HG02759 (cell line): ENCODE data around the gene GPX6.
A peak's percentile ranks its signal among the peaks of the same experiment; 100 is the strongest.
"Not testable (repeated sequence)": the region's sequence is repeated elsewhere in the genome, so short reads cannot be mapped to it uniquely, and the experiment has no call there.

Experiments used
- ATAC-seq: cut with Tn5 transposase; IDR thresholded peaks from one replicate; pipeline ENCODE4 v1.9.1; 2021; ENCODE audit warnings: mild to moderate bottlenecking, moderate library complexity; ENCODE audit not compliant: unreplicated experiment

GPX6 gene

GRCh38 chr6:28515676-28516075, at the start of gene GPX6:
GPX6 (minus strand) TSS chr6:28515793; CDS start chr6:28515743, 50 bp downstream.
- no peak for ATAC-seq

- no peak for ATAC-seq
These were observed 48.0 kb upstream of the GPX6 start for GRCh38 chr6:28563430-28564095.

GRCh38 chr6:28558629-28559028, 43.0 kb upstream of the GPX6 start:
- no peak for ATAC-seq

- ATAC-seq, result no peak
These were observed 39.5 kb upstream of the GPX6 start for GRCh38 chr6:28555136-28555535.

- no peak for ATAC-seq
These were observed 38.6 kb upstream of the GPX6 start for GRCh38 chr6:28553986-28554881.

GRCh38 chr6:28553384-28553985, 37.9 kb upstream of the GPX6 start:
- no peak for ATAC-seq

- no peak for ATAC-seq
These were observed 36.5 kb upstream of the GPX6 start for GRCh38 chr6:28551891-28552666.

- not testable (repeated sequence) for ATAC-seq
These were observed 31.4 kb upstream of the GPX6 start for GRCh38 chr6:28547003-28547402.

GRCh38 chr6:28545955-28546354, 30.4 kb upstream of the GPX6 start:
- no peak for ATAC-seq

GRCh38 chr6:28543651-28544610, 28.3 kb upstream of the GPX6 start:
- ATAC-seq, result no peak

- peak; percentile 65 for ATAC-seq
These were observed 27.1 kb upstream of the GPX6 start for GRCh38 chr6:28542440-28543296.

- no peak for ATAC-seq
These were observed 26.4 kb upstream of the GPX6 start for GRCh38 chr6:28541996-28542395.

GRCh38 chr6:28537509-28538140, 22.0 kb upstream of the GPX6 start:
- peak; percentile 59 for ATAC-seq

- no peak for ATAC-seq
These were observed 21.5 kb upstream of the GPX6 start for GRCh38 chr6:28537065-28537464.

- ATAC-seq, result no peak
These were observed 19.3 kb upstream of the GPX6 start for GRCh38 chr6:28534875-28535274.

- no peak for ATAC-seq
These were observed 18.7 kb upstream of the GPX6 start for GRCh38 chr6:28534306-28534705.

GRCh38 chr6:28531479-28532128, 16.0 kb upstream of the GPX6 start:
- ATAC-seq, result no peak

GRCh38 chr6:28530777-28531176, 15.2 kb upstream of the GPX6 start:
- no peak for ATAC-seq
